Central memory CD8-positive, alpha-beta T cell (primary cell): ENCODE data around the gene STK32C.

Experiments
- ATAC-seq: fragments of 150-1000 bp; cut with Tn5 transposase; replicated peaks from 2 replicates; pipeline ENCODE4 v1.10.0; 2022; ENCODE audit warnings: mild to moderate bottlenecking, moderate FRiP score, moderate number of reproducible peaks; ENCODE audit not compliant: poor library complexity, severe bottlenecking; ENCODE audit errors: extremely low read depth
- DNase-seq, 2 donors: peaks; one replicate each; pipeline ENCODE4 v3.0.0; 2021; ENCODE audit warnings: low spot score in 2 of 2
- H3K27ac Mint-ChIP-seq: one replicate; pipeline ENCODE4 v1.8.0; 2022; ENCODE audit warnings: low read depth, mild to moderate bottlenecking, moderate library complexity, mixed read lengths
- H3K27me3 Mint-ChIP-seq: one replicate; pipeline ENCODE4 v1.8.0; 2022; ENCODE audit warnings: mixed read lengths
- H3K36me3 Mint-ChIP-seq: one replicate; pipeline ENCODE4 v1.8.0; 2022; ENCODE audit warnings: mild to moderate bottlenecking, moderate library complexity, mixed read lengths; ENCODE audit not compliant: insufficient read depth
- H3K4me1 Mint-ChIP-seq: one replicate; pipeline ENCODE4 v1.8.0; 2022; ENCODE audit warnings: mixed read lengths
- H3K4me3 Mint-ChIP-seq: one replicate; pipeline ENCODE4 v1.8.0; 2022; ENCODE audit warnings: mild to moderate bottlenecking, moderate library complexity, mixed read lengths
- H3K9me3 Mint-ChIP-seq: one replicate; pipeline ENCODE4 v1.8.0; 2022; ENCODE audit warnings: mixed read lengths

The STK32C gene

GRCh38 chr10:132254841-132255240 is 52.9 kb downstream of the STK32C start:
- peak overlapping the region; percentile 56 for H3K4me3 Mint-ChIP-seq
- ATAC-seq (no peak), DNase-seq (no peak)
- no peaks in the 10 kb centered on the region for H3K27me3 Mint-ChIP-seq
- H3K4me1 Mint-ChIP-seq = peaks cover 16% of the 10 kb centered on the region
- no peaks in the 10 kb centered on the region for H3K9me3 Mint-ChIP-seq
- H3K36me3 Mint-ChIP-seq = peaks cover 3% of the 10 kb centered on the region
- H3K27ac Mint-ChIP-seq = peak overlapping the region; percentile 46

- DNase-seq = no peak
- H3K4me3 Mint-ChIP-seq = no peak overlapping the region
- H3K9me3 Mint-ChIP-seq = no peaks in the 10 kb centered on the region
- H3K27ac Mint-ChIP-seq = peak overlapping the region; percentile 76
- no peaks in the 10 kb centered on the region for H3K27me3 Mint-ChIP-seq
- H3K36me3 Mint-ChIP-seq = peaks cover 3% of the 10 kb centered on the region
- no peak for ATAC-seq
- H3K4me1 Mint-ChIP-seq = peaks cover 16% of the 10 kb centered on the region
Observed at GRCh38 chr10:132253092-132253687, 54.6 kb downstream of the STK32C start.

- H3K4me1 Mint-ChIP-seq = peaks cover 16% of the 10 kb centered on the region
- H3K36me3 Mint-ChIP-seq = peaks cover 3% of the 10 kb centered on the region
- H3K4me3 Mint-ChIP-seq = no peak overlapping the region
- no peak for ATAC-seq
- H3K27ac Mint-ChIP-seq = no peak overlapping the region
- no peak for DNase-seq
- H3K27me3 Mint-ChIP-seq = no peaks in the 10 kb centered on the region
- no peaks in the 10 kb centered on the region for H3K9me3 Mint-ChIP-seq
Observed at GRCh38 chr10:132252412-132252811, 55.3 kb downstream of the STK32C start.

- ATAC-seq (no peak), DNase-seq (no peak)
- H3K4me1 Mint-ChIP-seq = peaks cover 16% of the 10 kb centered on the region
- H3K9me3 Mint-ChIP-seq = no peaks in the 10 kb centered on the region
- peak overlapping the region; percentile 49 for H3K27ac Mint-ChIP-seq
- H3K36me3 Mint-ChIP-seq = peaks cover 1% of the 10 kb centered on the region
- no peak overlapping the region for H3K4me3 Mint-ChIP-seq
- no peaks in the 10 kb centered on the region for H3K27me3 Mint-ChIP-seq
Observed at GRCh38 chr10:132251928-132252327, 55.8 kb downstream of the STK32C start.

- ATAC-seq (no peak), DNase-seq (no peak)
- Mint-ChIP-seq H3K4me3 (no peak overlapping the region), H3K27me3 (no peaks in the 10 kb centered on the region), H3K36me3 (peaks cover 1% of the 10 kb centered on the region), H3K27ac (no peak overlapping the region), H3K4me1 (peaks cover 10% of the 10 kb centered on the region), H3K9me3 (no peaks in the 10 kb centered on the region)
Observed at GRCh38 chr10:132250481-132251475, 57.0 kb downstream of the STK32C start.

GRCh38 chr10:132249824-132250375 is 57.9 kb downstream of the STK32C start:
- Mint-ChIP-seq H3K9me3 (no peaks in the 10 kb centered on the region), H3K27ac (no peak overlapping the region), H3K27me3 (no peaks in the 10 kb centered on the region), H3K4me1 (peaks cover 5% of the 10 kb centered on the region), H3K36me3 (peaks cover 1% of the 10 kb centered on the region), H3K4me3 (no peak overlapping the region)
- no peak for DNase-seq
- no peak for ATAC-seq

- H3K27ac Mint-ChIP-seq = no peak overlapping the region
- no peaks in the 10 kb centered on the region for H3K27me3 Mint-ChIP-seq
- peaks cover 5% of the 10 kb centered on the region for H3K4me1 Mint-ChIP-seq
- H3K36me3 Mint-ChIP-seq = peaks cover 1% of the 10 kb centered on the region
- DNase-seq = no peak
- ATAC-seq = no peak
- H3K9me3 Mint-ChIP-seq = no peaks in the 10 kb centered on the region
- H3K4me3 Mint-ChIP-seq = peak overlapping the region; percentile 61
Observed at GRCh38 chr10:132249226-132249724, 58.5 kb downstream of the STK32C start.

GRCh38 chr10:132248455-132249225 is 59.1 kb downstream of the STK32C start:
- Mint-ChIP-seq H3K27me3 (no peaks in the 10 kb centered on the region), H3K4me3 (peak overlapping the region; percentile 61), H3K27ac (no peak overlapping the region), H3K4me1 (peaks cover 5% of the 10 kb centered on the region), H3K9me3 (no peaks in the 10 kb centered on the region), H3K36me3 (peaks cover 1% of the 10 kb centered on the region)
- DNase-seq (peak in 1 of 2 donors; percentile 29), ATAC-seq (peak; percentile 38)

GRCh38 chr10:132247943-132248342 is 59.8 kb downstream of the STK32C start:
- Mint-ChIP-seq H3K4me1 (peaks cover 3% of the 10 kb centered on the region), H3K27me3 (no peaks in the 10 kb centered on the region), H3K36me3 (peaks cover 1% of the 10 kb centered on the region), H3K9me3 (no peaks in the 10 kb centered on the region), H3K4me3 (no peak overlapping the region), H3K27ac (no peak overlapping the region)
- DNase-seq = no peak
- no peak for ATAC-seq

- Mint-ChIP-seq H3K4me3 (no peak overlapping the region), H3K27ac (no peak overlapping the region), H3K36me3 (peaks cover 1% of the 10 kb centered on the region), H3K9me3 (no peaks in the 10 kb centered on the region), H3K27me3 (no peaks in the 10 kb centered on the region), H3K4me1 (no peaks in the 10 kb centered on the region)
- no peak for ATAC-seq
- DNase-seq = no peak
Observed at GRCh38 chr10:132246296-132246695, 61.5 kb downstream of the STK32C start.

- DNase-seq (no peak), ATAC-seq (no peak)
- no peak overlapping the region for H3K4me3 Mint-ChIP-seq
- H3K4me1 Mint-ChIP-seq = no peaks in the 10 kb centered on the region
- H3K27me3 Mint-ChIP-seq = no peaks in the 10 kb centered on the region
- H3K9me3 Mint-ChIP-seq = no peaks in the 10 kb centered on the region
- H3K36me3 Mint-ChIP-seq = peaks cover 1% of the 10 kb centered on the region
- no peak overlapping the region for H3K27ac Mint-ChIP-seq
Observed at GRCh38 chr10:132245056-132245455, 62.7 kb downstream of the STK32C start.

GRCh38 chr10:132243626-132244025 is 64.1 kb downstream of the STK32C start:
- no peaks in the 10 kb centered on the region for H3K4me1 Mint-ChIP-seq
- H3K36me3 Mint-ChIP-seq = no peaks in the 10 kb centered on the region
- H3K27ac Mint-ChIP-seq = no peak overlapping the region
- H3K27me3 Mint-ChIP-seq = no peaks in the 10 kb centered on the region
- H3K9me3 Mint-ChIP-seq = no peaks in the 10 kb centered on the region
- ATAC-seq (no peak), DNase-seq (no peak)
- no peak overlapping the region for H3K4me3 Mint-ChIP-seq
